Superior temporal gyrus (tissue), 1 donor: ENCODE data around the gene TMEM134.
"Not testable (repeated sequence)": the region's sequence is repeated elsewhere in the genome, so short reads cannot be mapped to it uniquely, and the experiment has no call there.

ENCODE experiments used
- DNase-seq: peaks from one replicate; pipeline ENCODE4 v3.0.0-alpha.2; 2016; ENCODE audit errors: extremely low spot score

The TMEM134 gene

DNA sequence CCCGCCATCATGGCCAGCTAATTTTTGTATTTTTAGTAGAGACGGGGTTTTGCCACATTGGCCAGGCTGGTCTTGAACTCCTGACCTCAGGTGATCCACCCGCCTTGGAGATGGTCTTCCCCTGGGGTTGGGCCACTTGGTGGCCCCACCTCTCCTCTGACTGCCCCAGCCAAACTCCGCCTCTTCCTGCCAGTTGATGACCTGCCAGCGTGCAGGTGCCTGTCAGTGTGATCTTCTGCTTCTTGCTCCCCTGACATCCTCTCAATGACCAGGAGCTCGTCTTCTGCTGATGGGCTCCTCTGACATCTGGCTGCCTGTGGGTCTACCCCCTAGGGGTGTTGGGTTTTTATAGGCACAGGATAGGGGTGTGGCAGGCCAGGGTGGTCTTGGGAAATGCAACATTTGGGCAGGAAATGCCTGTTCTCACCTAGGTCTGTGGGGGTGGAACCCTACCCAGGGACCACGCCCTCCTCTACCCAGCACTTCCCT is 16.9 kb upstream of the TMEM134 start:
- DNase-seq: not testable (repeated sequence)

DNA sequence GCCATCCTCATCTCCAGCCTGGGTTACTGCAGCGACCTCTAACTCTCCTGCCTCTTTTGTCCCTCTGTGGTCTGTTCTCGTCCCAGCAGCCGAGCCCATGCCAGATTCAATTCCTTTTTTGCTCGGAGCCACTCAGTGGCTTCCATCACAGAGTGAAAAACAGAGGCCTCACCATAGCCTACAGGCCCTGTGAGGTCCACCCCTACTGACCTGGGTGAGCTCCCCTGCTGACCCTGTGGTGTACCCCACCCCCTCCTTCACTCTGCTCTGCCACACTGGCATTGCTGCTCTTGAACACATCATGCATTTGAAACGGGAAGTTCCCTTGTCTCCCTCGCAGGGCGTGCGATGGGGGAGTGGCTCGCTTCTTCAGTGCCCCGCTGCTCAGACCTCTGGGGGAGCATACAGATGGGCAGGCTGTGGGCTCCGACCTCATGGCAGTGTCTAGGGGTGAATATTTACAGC is 15.8 kb upstream of the TMEM134 start:
- DNase-seq: no peak

DNA sequence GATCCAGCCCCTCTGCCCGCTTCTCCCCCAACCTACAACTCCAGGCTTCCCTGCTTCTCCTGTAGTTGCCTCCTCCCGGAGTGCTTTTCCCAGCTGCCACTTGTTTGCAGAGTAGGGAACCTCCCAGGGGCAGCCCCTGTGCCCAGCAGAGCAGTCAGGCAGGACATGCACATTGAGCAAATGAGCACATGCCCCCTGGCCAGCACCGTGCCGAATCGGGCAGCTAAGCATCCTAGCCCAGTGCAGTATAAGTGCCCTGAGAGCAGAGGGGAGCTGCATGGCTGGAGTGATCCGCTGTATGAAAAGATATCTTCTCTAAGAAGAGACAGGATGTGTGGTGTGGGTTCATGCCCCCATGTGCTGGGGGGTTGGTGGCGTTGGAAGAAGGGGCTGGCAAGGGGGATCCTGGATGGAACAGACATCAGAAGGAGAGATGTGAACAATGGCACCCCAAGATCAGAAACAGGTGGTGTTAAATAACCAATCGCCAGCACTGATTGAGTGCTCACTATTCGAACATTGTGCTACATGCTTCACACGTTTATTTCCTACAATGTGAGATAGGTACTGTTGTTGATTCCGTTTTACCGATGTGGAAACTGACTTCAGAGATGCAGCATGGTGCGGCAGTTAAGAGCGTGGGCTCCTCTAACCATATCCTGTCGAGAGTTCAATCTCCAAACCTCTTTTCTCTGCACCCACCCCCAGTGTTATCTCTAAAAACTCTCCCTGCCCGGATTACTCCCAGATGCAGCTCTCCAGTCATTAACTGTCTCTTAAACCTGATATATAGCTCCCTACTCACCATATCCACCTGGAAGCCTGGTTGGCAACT is 15.0 kb upstream of the TMEM134 start:
- DNase-seq: no peak

DNA sequence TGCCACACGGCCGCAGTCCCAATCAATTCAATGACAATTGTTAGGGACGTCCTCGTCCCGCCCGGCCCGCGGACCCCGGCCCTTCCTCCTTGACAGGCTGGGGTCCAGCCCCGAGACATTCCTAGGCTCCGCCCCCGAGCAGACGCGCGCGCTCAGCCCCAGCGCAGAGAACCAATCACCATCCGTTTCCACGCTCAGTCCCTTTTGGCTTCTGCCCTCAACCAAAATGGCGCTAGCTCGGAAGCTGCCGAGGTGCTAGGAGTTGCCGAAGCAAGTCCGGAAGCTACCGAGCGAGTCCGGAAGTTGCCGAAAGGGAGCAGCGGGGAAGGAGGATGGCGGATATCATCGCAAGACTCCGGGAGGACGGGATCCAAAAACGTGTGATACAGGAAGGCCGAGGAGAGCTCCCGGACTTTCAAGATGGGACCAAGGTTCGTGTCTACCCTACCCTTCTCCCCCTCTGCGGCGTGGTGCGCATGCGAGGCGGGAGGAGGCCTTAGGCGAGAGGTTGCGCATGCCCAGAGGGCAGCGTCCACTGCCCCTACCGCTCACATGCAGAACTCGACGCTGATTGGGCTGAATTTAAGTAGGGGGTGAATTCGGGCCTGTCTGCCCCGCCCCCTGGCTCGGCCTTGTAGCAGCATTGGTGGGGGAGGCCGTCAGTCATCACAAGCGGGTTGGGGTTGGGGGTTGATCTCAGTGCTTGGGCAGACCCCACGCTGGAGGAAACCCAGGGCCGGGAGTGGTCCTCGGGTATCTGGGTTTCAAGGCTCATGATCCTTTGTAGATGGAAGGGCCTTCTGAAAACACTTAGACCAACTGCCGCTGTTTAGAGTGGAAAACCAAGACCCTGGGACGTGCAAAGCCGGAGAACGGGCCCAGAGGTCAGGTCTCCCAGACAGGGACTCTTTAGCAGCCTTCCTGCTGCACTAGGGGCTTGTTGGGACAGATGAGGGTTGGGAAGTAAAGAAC is 14.1 kb upstream of the TMEM134 start, which contains the start of gene AIP:
Gene AIP (plus strand): TSS at position 200 of the 972 bp plus-strand sequence. CDS start 133 bp downstream, at position 333.
- peak; percentile 99 for DNase-seq

DNA sequence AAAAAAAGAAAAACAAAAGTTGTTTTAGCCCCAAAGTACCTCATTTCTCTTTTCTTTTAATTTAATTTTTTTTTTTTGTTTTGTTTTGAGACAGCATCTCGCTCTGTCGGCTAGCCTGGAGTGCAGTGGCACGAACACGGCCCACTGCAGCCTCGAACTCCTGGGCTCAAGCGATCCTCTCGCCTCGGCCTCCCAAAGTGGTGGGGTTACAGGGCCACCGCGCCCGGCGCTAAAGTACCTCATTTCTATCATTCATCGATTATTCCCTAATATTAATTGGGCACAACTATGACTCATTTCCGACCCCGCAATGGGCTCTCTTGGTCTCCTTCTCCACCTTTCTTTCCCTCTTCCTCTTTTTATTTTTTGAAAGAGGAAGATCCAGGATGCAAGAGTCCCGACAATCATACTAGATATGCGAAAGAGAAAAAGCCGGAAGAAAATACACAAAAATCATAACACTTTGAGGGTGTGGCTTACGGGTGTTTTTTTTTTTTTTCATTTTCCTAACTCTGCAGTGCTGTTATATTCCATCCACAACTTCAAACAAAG is 13.3 kb upstream of the TMEM134 start:
- DNase-seq: no peak

DNA sequence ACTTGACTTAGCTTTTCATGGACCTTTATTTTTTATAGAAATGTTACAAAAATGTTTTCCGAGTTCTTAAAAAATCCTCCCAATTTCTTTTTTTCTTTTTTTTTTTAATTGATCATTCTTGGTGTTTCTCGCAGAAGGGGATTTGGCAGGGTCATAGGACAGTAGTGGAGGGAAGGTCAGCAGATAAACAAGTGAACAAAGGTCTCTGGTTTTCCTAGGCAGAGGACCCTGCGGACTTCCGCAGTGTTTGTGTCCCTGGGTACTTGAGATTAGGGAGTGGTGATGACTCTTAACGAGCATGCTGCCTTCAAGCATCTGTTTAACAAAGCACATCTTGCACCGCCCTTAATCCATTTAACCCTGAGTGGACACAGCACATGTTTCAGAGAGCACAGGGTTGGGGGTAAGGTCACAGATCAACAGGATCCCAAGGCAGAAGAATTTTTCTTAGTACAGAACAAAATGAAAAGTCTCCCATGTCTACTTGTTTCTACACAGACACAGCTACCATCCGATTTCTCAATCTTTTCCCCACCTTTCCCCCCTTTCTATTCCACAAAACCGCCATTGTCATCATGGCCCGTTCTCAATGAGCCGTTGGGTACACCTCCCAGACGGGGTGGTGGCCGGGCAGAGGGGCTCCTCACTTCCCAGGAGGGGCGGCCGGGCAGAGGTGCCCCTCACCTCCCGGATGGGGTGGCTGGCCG is 8.4 kb upstream of the TMEM134 start:
- not testable (repeated sequence) for DNase-seq

DNA sequence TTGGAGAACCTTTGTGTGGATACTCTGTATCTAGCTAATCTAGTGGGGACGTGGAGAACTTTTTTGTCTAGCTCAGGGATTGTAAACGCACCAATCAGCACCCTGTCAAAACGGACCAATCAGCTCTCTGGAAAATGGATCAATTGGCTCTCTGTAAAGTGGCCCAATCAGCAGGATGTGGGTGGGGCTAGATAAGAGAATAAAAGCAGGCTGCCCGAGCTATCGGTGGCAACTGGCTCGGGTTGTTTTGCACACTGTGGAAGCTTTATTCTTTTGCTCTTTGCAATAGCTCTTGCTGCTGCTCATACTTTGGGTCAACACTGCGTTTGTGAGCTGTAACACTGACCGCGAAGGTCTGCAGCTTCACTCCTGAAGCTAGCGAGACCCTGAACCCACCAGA is 7.6 kb upstream of the TMEM134 start:
- not testable (repeated sequence) for DNase-seq

DNA sequence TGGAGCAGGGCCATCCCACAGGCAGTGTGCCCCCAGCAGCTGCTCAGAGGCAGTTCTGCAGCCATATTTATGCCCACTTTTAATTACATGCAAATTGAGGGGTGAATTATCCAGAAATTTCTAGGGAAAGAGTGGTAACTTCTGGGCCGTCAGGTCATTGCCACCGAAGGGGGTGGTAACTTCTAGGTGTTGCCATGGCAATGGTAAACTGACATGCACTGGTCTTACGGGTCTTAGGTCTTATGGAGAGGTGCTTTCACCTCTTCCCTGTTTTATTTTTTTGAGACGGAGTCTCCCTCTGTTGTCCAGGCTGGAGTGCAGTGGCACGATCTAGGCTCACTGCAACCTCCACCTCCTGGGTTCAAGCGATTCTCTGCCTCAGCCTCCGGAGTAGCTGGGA is 3.8 kb upstream of the TMEM134 start:
- no peak for DNase-seq

DNA sequence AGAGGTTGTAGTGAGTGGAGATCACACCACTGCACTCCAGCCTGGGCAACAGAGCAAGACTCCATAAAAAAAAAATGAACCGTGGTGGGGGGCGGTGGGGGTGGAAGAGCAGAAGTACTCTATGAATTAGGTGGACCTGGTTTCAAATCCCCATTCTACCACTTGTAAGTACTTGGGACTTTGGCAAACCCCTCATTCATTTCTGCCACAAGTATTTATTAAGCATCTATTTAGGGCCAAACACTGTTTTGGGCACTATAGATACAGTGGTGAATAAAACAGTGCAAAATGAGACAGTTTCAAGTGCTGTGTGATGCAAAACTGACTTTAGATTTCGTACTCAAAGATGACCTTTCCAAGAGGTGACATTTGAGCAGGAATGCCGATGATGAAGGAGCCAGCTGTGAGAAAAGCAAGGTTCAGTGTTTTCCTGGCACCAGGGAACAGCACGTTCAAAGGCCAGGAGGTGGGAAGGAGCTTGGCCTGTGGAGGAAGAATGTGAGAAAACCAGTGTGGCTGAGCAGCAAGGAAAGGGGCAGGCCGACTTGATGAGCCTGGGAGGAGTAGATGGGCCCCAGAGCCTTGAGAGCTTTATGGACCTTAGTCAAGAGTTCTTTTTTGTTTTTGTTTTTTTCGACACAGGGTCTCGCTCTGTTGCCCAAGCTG is 1.4 kb upstream of the TMEM134 start:
- no peak for DNase-seq

DNA sequence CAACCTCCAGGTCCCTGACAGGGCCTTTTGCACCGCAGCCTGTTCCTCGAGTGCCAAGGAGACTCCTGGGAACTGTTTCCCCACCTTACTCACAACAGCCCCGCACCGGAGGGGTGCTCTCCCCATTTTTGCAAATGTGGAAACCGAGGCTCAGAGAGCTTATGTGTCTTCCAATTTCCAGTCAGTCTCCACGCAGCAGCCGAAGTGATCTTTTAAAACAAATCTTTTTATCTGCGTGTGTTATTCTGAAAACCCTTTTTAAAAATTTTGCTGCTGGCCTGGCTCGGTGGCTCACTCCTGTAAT is 409 bp upstream of the TMEM134 start:
- no peak for DNase-seq

DNA sequence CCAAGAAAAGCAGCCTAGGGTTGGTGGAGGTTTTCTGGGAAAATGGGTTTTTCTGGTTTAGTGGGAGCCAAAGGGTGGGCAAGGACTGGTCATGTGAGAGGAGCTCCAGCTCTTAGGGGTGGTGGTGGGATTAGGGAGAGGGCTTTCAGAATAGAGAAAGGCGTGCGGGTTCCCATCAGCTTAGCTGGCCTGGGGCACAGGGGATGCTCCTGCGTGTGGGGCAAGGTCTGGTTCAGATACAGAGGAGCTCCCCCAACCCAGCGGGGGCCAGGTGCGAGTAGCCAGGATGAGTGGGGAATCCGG is 644 bp downstream of the TMEM134 start:
- no peak for DNase-seq

DNA sequence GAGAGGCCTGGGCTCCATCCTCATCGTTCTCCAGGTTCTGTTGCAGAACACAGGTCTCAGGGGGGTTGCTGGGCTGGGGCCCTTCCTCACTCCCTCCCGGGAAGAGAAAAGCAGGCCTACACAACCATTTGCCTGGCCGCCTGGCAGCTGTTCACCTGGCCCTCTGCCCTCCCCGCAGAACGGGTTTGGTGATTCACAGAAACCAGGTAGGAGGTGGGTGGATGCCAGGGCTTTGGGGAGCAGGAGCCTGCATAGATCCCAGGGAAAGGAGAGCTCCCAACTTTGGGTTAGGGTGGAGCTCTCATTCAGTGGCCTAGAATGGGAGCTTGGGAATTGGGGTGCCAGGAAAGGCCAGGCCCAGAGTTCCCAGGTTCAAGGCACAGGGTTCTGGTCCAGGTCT is 995 bp downstream of the TMEM134 start:
- DNase-seq: no peak

DNA sequence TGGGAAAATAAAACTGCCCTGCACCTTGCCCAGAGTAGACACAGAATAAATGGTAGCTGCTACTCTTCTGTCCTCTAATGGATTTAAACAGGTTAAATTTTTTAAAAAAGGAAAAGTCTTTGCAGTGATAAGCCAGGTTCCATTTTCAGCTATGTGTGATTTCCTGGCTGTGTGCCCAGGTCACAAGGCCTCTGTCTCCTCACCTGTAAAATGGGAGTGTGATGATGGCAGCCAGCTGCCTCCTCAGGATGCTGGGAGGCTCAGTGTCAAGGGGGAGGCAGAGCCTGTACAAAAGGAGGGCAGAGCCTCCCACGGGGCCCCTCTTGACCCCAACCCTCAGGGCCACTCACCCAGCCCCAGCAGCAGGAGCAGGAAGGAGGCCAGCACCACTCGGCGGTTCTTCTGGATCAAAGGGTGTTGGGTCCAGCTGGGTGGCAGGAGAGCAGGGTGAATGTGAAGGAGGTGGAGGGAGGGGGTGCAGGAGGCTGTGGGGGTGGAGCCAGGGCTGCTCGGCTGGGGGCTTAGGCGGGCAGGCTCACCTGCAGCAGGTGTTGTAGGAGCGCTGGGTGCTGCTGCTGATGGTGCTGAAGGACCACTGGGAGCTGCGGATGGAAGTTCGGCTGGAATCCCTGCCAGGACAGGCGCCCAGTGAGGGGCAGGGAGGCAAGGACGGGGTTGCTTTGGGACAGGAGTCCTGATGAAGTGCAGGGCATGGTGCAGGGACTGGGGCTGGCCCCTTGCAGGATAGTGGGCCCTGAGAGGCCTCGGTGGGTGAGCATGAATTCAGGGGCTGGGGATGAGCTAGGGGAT is 1.9 kb downstream of the TMEM134 start:
- DNase-seq: no peak

DNA sequence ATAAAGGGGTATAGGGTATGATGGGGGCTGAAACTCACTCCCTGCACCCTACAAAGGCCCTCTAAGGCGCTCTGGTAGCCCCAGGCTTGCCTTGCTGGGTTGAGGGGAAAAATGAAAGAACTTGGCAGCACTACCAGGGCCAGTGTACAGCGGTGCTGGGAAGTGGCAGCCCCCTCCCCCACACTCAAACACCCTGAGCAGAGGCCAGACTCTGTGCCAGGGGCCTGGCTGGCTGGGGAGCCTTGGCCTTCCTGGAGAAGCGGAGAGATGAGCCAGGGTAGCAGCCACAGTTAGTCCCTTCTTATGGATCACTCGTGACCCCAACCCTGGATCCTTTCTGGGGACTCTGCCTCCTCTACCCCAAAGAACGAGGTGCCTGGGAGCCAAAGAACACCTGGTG is 2.7 kb downstream of the TMEM134 start:
- DNase-seq: no peak

DNA sequence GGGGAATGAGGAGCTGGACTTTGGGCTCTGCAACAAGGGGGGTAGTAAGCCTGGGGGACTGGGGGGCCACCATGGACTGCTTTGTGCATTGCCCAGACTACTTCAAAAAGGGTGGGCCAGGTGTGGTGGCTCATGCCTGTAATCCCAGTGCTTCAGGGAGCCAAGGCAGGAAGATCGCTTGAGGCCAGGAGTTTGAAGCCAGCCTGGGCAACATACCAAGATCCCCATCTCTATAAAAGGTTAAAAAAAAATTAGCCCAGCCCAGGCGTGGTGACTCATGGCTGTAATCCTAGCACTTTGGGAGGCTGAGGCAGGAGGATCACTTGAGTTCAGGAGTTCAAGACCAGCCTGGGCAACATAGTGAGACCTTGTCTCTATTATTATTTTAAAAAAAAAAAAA is 3.5 kb downstream of the TMEM134 start:
- DNase-seq: not testable (repeated sequence)

DNA sequence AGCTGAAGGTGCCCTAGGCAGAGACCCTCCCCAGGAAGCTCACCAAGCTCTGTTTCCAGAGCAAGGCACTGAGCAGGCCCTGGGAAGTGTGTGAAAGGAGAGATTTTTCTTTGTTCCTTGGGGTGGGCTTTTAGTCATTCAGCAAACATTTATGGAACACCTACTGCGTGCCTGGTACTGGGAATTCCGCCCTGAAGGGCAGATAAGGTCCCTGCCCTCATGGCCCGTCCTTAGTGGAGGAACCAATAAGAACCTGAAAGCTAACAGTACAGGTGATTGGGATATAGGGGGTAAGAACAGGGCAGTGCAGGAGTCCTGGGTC is 3.9 kb downstream of the TMEM134 start:
- DNase-seq: no peak

DNA sequence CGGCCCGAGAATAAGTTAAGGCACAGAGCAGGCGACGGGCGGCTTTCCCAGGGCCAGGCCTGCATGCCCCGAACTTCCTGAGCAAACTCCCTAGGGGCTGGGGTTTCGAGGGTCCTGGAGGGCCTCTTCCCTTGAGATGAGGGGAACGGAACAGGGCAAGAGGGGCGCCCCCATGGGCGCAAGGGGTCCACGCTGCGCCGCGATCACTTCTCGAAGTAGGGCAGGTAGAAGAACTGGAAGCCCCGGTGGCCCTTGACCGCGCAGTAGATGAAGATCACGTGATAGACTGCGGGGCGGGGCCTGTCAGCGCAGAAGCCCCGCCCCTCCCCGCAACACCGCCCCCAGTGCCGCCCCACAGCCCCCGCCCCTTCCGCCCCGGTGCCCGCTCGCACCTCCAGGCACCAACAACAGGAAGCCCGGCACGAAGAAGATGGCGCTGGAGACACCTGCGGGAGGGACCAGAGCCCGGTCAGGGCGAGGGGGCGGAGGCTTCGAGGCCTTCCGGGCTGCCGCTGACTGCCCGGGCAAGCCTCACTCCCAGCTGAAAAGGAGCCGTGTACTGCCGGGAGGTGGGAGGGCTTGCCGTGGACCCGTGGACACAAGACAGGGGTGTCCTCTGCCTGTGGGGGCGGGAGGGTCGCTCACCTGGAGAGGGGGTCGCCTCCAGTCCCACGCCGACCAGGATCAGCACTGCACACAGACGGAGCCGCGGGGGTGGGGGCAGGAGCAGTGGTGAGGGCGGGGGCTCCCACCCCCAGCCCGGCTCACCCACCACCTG is 4.5 kb downstream of the TMEM134 start:
- DNase-seq: peak; percentile 69

DNA sequence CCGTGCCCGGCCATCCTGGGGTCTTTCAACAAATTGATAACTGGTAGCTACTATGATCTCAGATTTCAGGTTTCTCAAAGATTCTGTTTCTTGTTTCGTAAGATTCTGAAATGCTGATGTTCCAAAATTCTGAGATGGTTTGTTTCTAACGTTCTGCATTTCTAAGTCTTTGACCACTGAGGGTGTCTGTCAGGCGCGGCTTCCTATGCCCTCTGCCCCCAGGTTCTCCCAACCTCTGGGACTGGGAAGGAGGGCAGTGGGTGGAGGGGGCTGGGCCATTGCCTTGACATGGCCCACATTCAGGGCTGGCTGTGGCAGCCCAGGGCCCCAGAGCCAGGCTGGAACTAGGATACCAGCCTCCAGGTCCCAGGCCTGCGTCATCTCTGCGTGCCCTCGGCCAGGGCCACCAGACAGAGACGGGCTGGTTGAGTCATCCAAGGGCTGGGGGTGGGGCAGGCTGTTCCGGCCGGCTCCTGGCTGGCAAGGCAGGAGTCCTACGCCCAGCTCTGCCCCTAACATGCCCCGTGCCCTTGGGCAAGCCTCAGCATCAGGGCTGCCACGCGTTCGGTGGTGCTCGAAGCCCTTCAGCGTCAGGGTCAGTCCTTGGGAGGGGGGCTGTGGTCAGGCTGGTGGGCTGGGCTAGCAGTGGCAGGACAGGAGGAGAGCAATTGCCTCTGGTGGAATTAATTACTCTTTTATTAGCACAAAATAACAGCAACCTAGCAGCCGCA is 5.2 kb downstream of the TMEM134 start:
- DNase-seq: no peak

DNA sequence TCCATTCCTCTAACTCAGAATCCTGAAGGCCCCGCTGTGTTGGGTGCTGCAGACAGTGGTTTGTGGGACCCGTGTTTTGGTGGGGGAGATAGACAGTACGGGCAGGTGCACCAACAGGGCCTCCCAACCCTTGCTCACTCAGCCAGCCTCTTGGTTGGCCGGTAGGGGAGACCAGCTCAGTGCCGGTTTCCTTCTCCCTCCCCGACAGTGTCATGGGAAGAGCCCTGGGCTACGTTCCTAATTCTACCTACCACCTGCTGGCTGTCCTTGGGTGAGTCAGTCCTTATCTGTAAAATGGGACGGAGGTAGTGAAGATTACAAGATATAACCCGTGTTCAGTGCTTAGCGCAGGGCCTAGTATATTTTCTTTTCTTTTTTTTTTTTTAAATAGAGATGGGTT is 5.9 kb downstream of the TMEM134 start:
- DNase-seq: no peak
